Measurements from ENCODE around the gene CUL5. TPM values are rescaled to one million over a fixed set of nuclear protein-coding genes. Genes with fewer than 3 reads are reported as not detected.
A peak's percentile ranks its signal among the peaks of the same experiment; 100 is the strongest.

The CUL5 gene
- total RNA-seq, 1 experiment from 2014 or later, result 34.3 TPM

DNA sequence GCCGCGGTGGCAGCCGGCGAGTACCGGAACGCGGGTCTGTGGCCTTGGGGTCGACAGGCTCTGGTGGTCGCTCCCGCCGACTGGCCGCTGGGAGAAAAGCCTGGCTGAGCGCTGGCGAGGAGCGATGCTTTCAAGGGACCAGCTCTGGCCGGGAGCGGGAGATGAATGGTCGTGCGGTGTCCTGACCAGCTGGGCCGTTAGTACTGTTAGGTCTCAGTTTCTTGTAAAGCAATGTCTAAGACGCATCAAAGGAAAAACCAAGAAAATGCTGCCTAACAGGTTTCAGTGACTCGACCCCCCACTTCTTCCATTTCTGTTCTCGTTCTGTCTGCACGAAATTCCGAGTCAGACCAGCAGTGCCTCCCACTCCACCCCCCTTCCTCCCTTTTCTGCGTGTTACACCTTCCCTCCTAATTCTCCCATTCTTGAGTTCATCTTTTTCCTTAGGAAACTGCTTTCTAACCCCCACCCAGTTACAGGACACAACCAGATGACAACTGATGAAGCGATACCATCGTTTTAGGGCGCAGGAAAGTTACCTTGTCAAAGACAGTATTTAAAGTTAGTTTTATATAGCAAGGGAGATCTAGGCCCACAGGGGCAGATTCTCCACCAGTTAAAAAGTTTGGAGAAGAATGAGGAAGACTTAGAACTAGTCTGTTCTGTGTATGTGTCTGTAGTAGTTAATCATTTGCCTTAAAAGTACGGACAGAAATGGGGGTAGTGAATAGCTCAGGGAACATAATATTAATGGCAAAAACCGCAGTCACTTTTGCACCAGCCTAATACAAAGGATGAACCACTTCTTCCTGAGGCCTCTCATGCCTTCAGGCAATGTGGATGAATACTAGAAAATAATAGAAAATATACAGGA is 1.0 kb downstream of the CUL5 start:
- H3K79me2 ChIP-seq (ENCODE audit: low read depth), result peaks cover 59% of the 10 kb centered on the region
- peak overlapping the region; percentile 93 for H3K27ac ChIP-seq
- BruUV-seq (replicated peaks), result TSS peak; percentile 26
- ChIA-PET CTCF (interaction anchor here (0.6 kb wide), 1 partner anchor 30 kb away, joined by 3 read pairs; no protein-coding TSS in a partner anchor), POLR2A (ENCODE audit: unreplicated experiment) (interaction anchor here (0.6 kb wide), 1 partner anchor 766 kb away, joined by 8 read pairs; no protein-coding TSS in a partner anchor)
- peaks cover 14% of the 10 kb centered on the region; the same call in 1 of the 2 replicates for H3K36me3 ChIP-seq (ENCODE audit: low read depth)
- H3K4me2 ChIP-seq, result peak overlapping the region; percentile 97
- no peaks in the 10 kb centered on the region for H3K9me3 ChIP-seq (ENCODE audit: insufficient read depth, low read depth)
- H3K4me3 ChIP-seq, result peak overlapping the region; percentile 97
- no peaks in the 10 kb centered on the region for H3K9me2 ChIP-seq (ENCODE audit: insufficient read depth)
- peak overlapping the region; percentile 100 for H2AFZ ChIP-seq
- H3K4me1 ChIP-seq (replicated peaks; ENCODE audit: insufficient read depth), result peaks cover 22% of the 10 kb centered on the region
- no peaks in the 10 kb centered on the region for H3F3A ChIP-seq (ENCODE audit: insufficient read depth, low read depth)
- peak in 1 of 2 experiments; percentile 45 for DNase-seq
- H4K20me1 ChIP-seq (ENCODE audit: insufficient read depth), result peaks cover 22% of the 10 kb centered on the region
- TF ChIP-seq, protein P1, sequence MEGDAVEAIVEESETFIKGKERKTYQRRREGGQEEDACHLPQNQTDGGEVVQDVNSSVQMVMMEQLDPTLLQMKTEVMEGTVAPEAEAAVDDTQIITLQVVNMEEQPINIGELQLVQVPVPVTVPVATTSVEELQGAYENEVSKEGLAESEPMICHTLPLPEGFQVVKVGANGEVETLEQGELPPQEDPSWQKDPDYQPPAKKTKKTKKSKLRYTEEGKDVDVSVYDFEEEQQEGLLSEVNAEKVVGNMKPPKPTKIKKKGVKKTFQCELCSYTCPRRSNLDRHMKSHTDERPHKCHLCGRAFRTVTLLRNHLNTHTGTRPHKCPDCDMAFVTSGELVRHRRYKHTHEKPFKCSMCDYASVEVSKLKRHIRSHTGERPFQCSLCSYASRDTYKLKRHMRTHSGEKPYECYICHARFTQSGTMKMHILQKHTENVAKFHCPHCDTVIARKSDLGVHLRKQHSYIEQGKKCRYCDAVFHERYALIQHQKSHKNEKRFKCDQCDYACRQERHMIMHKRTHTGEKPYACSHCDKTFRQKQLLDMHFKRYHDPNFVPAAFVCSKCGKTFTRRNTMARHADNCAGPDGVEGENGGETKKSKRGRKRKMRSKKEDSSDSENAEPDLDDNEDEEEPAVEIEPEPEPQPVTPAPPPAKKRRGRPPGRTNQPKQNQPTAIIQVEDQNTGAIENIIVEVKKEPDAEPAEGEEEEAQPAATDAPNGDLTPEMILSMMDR (conservative IDR thresholded peaks at IDR 0.05), result no peak
- TF ChIP-seq EZH2 (IDR thresholded peaks at IDR 0.05; ENCODE audit: low read depth), result no peak
- H3K27me3 ChIP-seq (ENCODE audit: insufficient read depth, low read depth), result no peaks in the 10 kb centered on the region
- intact Hi-C loops (cut with micrococcal nuclease; ENCODE audit: unreplicated experiment), result loop anchor here (2.0 to 10.0 kb wide), 3 partner anchors 213 to 645 kb away; partner anchors contain the start of genes ATM and NPAT

DNA sequence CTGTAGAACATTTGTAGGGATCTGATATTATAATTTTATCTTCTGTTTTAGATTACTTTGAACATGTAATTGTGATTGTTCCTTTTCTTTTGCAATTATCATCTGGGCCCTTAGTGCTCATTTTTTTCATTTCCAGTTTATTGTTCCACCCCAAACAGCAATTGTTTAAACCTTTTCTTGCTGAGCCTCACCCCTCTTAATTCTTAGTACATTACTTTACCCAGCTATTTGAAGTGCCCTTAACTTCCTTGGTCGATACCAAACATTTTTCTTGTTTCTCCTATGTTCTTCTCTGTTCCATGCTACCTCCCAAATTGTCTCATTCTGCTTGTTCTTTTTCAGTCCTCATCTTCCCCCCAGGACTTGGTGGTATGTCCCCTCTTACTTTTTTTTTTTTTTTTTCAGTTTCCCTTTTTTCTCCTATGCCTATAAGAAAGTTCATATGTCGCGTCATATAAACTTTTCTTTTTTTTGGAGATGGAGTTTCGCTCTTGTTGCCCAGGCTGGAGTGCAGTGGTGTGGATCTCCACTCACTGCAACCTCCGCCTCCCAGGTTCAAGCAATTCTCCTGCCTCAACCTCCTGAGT is 3.5 kb downstream of the CUL5 start:
- CTCF ChIA-PET, result interaction anchor here (0.6 kb wide), 1 partner anchor 115 kb away, joined by 9 read pairs; no protein-coding TSS in a partner anchor

DNA sequence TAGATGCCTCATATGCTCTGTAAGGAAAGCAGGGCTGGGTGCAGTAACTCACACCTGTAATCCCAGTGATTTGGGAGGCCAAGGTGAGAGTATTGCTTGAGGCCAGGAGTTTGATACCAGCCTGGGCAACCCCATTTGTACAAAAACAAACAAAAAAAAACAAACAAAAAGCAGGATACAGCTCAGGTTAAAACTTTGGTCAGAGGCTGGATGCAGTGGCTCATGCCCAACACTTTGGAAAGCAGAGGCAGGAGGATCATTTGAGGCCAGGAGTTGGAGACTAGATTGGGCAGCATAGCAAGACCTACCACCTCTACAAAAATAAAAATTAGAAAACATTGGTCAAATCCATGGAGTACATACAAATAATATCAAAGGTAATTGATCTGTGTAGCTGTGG is 7.9 kb downstream of the CUL5 start:
- intact Hi-C loops (cut with micrococcal nuclease; ENCODE audit: unreplicated experiment), result no loop called here
- peaks cover 99% of the 10 kb centered on the region for H3K79me2 ChIP-seq (ENCODE audit: low read depth)
- H2AFZ ChIP-seq, result no peak overlapping the region
- no peak overlapping the region for H3K27ac ChIP-seq
- peaks cover 70% of the 10 kb centered on the region for H4K20me1 ChIP-seq (ENCODE audit: insufficient read depth)
- H3K9me2 ChIP-seq (ENCODE audit: insufficient read depth), result no peaks in the 10 kb centered on the region
- no peak for DNase-seq
- ChIA-PET POLR2A (ENCODE audit: unreplicated experiment) (no interaction called here), CTCF (no interaction called here)
- H3K9me3 ChIP-seq (ENCODE audit: insufficient read depth, low read depth), result no peaks in the 10 kb centered on the region
- 0 out of 2 replicates have a peak, but pooled peaks cover 8% of the 10 kb centered on the region for H3K4me1 ChIP-seq (replicated peaks; ENCODE audit: insufficient read depth)
- no peaks in the 10 kb centered on the region for H3F3A ChIP-seq (ENCODE audit: insufficient read depth, low read depth)
- H3K4me2 ChIP-seq, result no peak overlapping the region
- H3K36me3 ChIP-seq (ENCODE audit: low read depth), result peaks cover 18% of the 10 kb centered on the region; the same call in 1 of the 2 replicates
- H3K27me3 ChIP-seq (ENCODE audit: insufficient read depth, low read depth), result no peaks in the 10 kb centered on the region
- BruUV-seq (replicated peaks), result no TSS peak
- TF ChIP-seq, protein P1 (conservative IDR thresholded peaks at IDR 0.05), result no peak
- no peak for TF ChIP-seq EZH2 (IDR thresholded peaks at IDR 0.05; ENCODE audit: low read depth)
- H3K4me3 ChIP-seq, result no peak overlapping the region

More for the DNA sequence above, 3.5 kb downstream of the CUL5 start:
- Histone ChIP-seq H3K4me2 (peak overlapping the region; percentile 97; the same call in 1 of the 2 replicates), H3K36me3 (ENCODE audit: low read depth) (peaks cover 14% of the 10 kb centered on the region; the same call in 1 of the 2 replicates), H3K27ac (no peak overlapping the region), H3K9me3 (ENCODE audit: insufficient read depth, low read depth) (no peaks in the 10 kb centered on the region), H2AFZ (no peak overlapping the region), H3K4me1 (replicated peaks; ENCODE audit: insufficient read depth) (peaks cover 21% of the 10 kb centered on the region), H3K79me2 (ENCODE audit: low read depth) (peaks cover 84% of the 10 kb centered on the region), H3K4me3 (no peak overlapping the region), H4K20me1 (ENCODE audit: insufficient read depth) (peaks cover 45% of the 10 kb centered on the region), H3K27me3 (ENCODE audit: insufficient read depth, low read depth) (no peaks in the 10 kb centered on the region), H3K9me2 (ENCODE audit: insufficient read depth) (no peaks in the 10 kb centered on the region), H3F3A (ENCODE audit: insufficient read depth, low read depth) (no peaks in the 10 kb centered on the region)
- POLR2A ChIA-PET (ENCODE audit: unreplicated experiment), result interaction anchor here (0.6 kb wide), 1 partner anchor 230 kb away, joined by 10 read pairs; no protein-coding TSS in a partner anchor
- TF ChIP-seq, protein P1 (conservative IDR thresholded peaks at IDR 0.05), result no peak
- no peak for TF ChIP-seq EZH2 (IDR thresholded peaks at IDR 0.05; ENCODE audit: low read depth)
- intact Hi-C loops (cut with micrococcal nuclease; ENCODE audit: unreplicated experiment), result no loop called here
- BruUV-seq (replicated peaks), result no TSS peak
- no peak for DNase-seq
